SK-N-SH (cell line): ENCODE measurements around the gene DIP2A. TPM values are rescaled to one million over a fixed set of nuclear protein-coding genes. Genes with fewer than 3 reads are reported as not detected.

Experiments
- CTCF ChIA-PET: fragments of 300-600, 350-600 bp; formaldehyde crosslinking; extraction: SDS; loops from one replicate; lab custom pipeline; 2021; lab: Yijun Ruan, JAX
- POLR2A ChIA-PET: fragments of 350-600 bp; sonication (Branson Sonifier 250); formaldehyde crosslinking; extraction: SDS; loops from one replicate; lab custom pipeline; 2020; ENCODE audit warnings: antibody characterized with exemption, inconsistent platforms; lab: Yijun Ruan, JAX
- DNase-seq: peaks from one replicate; pipeline ENCODE4 v3.0.0; 2012
- H2AFZ ChIP-seq: fragments of 200-600 bp; sonication (generic); 2 replicates; pipeline ENCODE4 v1.8.1; 2016; ENCODE audit warnings: antibody characterized with exemption, mild to moderate bottlenecking, low read depth
- H3F3A ChIP-seq: fragments of 200-600 bp; sonication (generic); replicated peaks from 2 replicates; pipeline ENCODE3; 2016; ENCODE audit warnings: antibody characterized with exemption, mild to moderate bottlenecking; ENCODE audit not compliant: insufficient read depth
- H3K27ac ChIP-seq, 2 experiments: fragments of 200-500 bp in 1 of 2; fragments of 200-600 bp in 1 of 2; sonication (Bioruptor generic) in 1 of 2; sonication (generic), shearing (Covaris generic) in 1 of 2; 2 replicates each; pipeline versions ENCODE4 v1.5.1 to v1.6.1; 2014 to 2016; ENCODE audit warnings: low read depth in 2 of 2, inconsistent platforms in 1 of 2, low read length in 1 of 2, mild to moderate bottlenecking in 1 of 2, mixed read lengths in 1 of 2
- H3K27me3 ChIP-seq: fragments of 200-600 bp; sonication (generic), shearing (Covaris generic); 2 replicates; pipeline ENCODE4 v1.6.1; 2016; ENCODE audit warnings: mixed run types; ENCODE audit not compliant: insufficient read depth
- H3K36me3 ChIP-seq, 2 experiments: fragments of 200-500 bp in 1 of 2; fragments of 200-600 bp in 1 of 2; sonication (Bioruptor generic) in 1 of 2; sonication (generic) in 1 of 2; replicated peaks in 1 of 2; 2 replicates each; pipeline versions ENCODE3 to v1.5.1; 2014 to 2016; ENCODE audit warnings: low read length in 1 of 2, mild to moderate bottlenecking in 1 of 2; ENCODE audit not compliant: insufficient read depth in 2 of 2, control insufficient read depth in 1 of 2
- H3K4me1 ChIP-seq, 2 experiments: fragments of 200-500 bp in 1 of 2; fragments of 200-600 bp in 1 of 2; sonication (Bioruptor generic) in 1 of 2; sonication (generic), shearing (Covaris generic) in 1 of 2; 2 replicates each; pipeline versions ENCODE4 v1.5.1 to v1.6.1; 2014 to 2016; ENCODE audit warnings: low read depth in 1 of 2, low read length in 1 of 2, mixed run types in 1 of 2; ENCODE audit not compliant: insufficient read depth in 2 of 2, control insufficient read depth in 1 of 2
- H3K4me2 ChIP-seq: fragments of 200-600 bp; sonication (generic), shearing (Covaris generic); 2 replicates; pipeline ENCODE4 v1.6.1; 2017; ENCODE audit warnings: mixed run types
- H3K4me3 ChIP-seq, 2 experiments: fragments of 200-500 bp in 1 of 2; fragments of 200-600 bp in 1 of 2; sonication (Bioruptor generic) in 1 of 2; sonication (generic), shearing (Covaris generic) in 1 of 2; 2 replicates each; pipeline versions ENCODE4 v1.5.1 to v1.8.1; 2014 to 2016; ENCODE audit warnings: low read depth in 2 of 2, inconsistent platforms in 1 of 2, low read length in 1 of 2, mild to moderate bottlenecking in 1 of 2, mixed read lengths in 1 of 2, moderate library complexity in 1 of 2
- H3K79me2 ChIP-seq: fragments of 200-600 bp; sonication (generic); 2 replicates; pipeline ENCODE4 v1.8.1; 2017; ENCODE audit warnings: mild to moderate bottlenecking; ENCODE audit not compliant: insufficient read depth
- H3K9ac ChIP-seq: fragments of 200-600 bp; sonication (generic); 2 replicates; pipeline ENCODE4 v1.6.1; 2017; ENCODE audit warnings: mixed run types
- H3K9me2 ChIP-seq: fragments of 200-600 bp; sonication (generic); 2 replicates; pipeline ENCODE4 v1.6.1; 2017; ENCODE audit warnings: mixed run types
- H3K9me3 ChIP-seq: fragments of 200-600 bp; sonication (generic); 2 replicates; pipeline ENCODE4 v1.6.1; 2017; ENCODE audit warnings: mixed run types, mild to moderate bottlenecking, moderate library complexity
- H4K20me1 ChIP-seq: fragments of 200-600 bp; sonication (generic); 2 replicates; pipeline ENCODE4 v1.6.1; 2017; ENCODE audit warnings: mild to moderate bottlenecking, mixed run types; ENCODE audit not compliant: insufficient read depth
- FOXJ3 ChIP-seq: sonication (generic); formaldehyde crosslinking; IDR thresholded peaks from 2 replicates; pipeline ENCODE4 v1.5.1; 2020; ENCODE audit warnings: mild to moderate bottlenecking, missing genetic modification reagents
- MAX ChIP-seq: IDR thresholded peaks from 2 replicates; pipeline ENCODE4 v1.4.0; 2012; ENCODE audit warnings: low read depth
- NFIC ChIP-seq: IDR thresholded peaks from 2 replicates; pipeline ENCODE4 v1.4.0; 2012; ENCODE audit warnings: borderline replicate concordance
- NRF1 ChIP-seq: IDR thresholded peaks from 2 replicates; pipeline ENCODE4 v1.6.1; 2012; ENCODE audit warnings: low read depth, mild to moderate bottlenecking, low read length
- RCOR1 ChIP-seq: fragments of 150-350 bp; IDR thresholded peaks from 2 replicates; pipeline ENCODE4 v1.6.1; 2017; ENCODE audit warnings: antibody characterized with exemption, low read length
- REST ChIP-seq: IDR thresholded peaks from 2 replicates; pipeline ENCODE4 v1.6.1; 2012; ENCODE audit warnings: mild to moderate bottlenecking, low read depth, low read length, moderate library complexity
- SIN3A ChIP-seq: IDR thresholded peaks from 2 replicates; pipeline ENCODE4 v1.6.1; 2012; ENCODE audit warnings: low read depth, mild to moderate bottlenecking, low read length, moderate library complexity, borderline replicate concordance
- USF1 ChIP-seq: IDR thresholded peaks from 2 replicates; pipeline ENCODE4 v1.4.0; 2012; ENCODE audit warnings: low read depth, borderline replicate concordance
- WGBS: methylation state at CpG from one replicate; pipeline ENCODE4 v1.1.6; 2017; ENCODE audit warnings: low lambda C conversion rate; 5-methylcytosine and 5-hydroxymethylcytosine counted together
- polyA plus RNA-seq, 3 experiments: library from polyadenylated mRNA; depleted of rRNA; stranded (reverse); fragments of >200 nt; gene quantifications; 2 replicates each; pipeline ENCODE4 v1.2.3, GENCODE V29; 2012

The DIP2A gene
- polyA plus RNA-seq, 1 of the 3 experiments (the other 2 are of a cell fraction): 26.9 TPM

GRCh38 chr21:46411691-46412090, 47.0 kb upstream of the DIP2A start:
- H3K4me3 ChIP-seq: no peak overlapping the region
- H3K27ac ChIP-seq: no peak overlapping the region
- no peaks in the 10 kb centered on the region for H3K4me1 ChIP-seq
- WGBS: 88% methylated on average over 15 of the region's 31 CpGs
- ChIA-PET POLR2A (no interaction called here), CTCF (interaction anchor here (0.5 to 1.4 kb wide), 2 partner anchors 20 to 71 kb away, joined by 3 to 4 read pairs; no protein-coding TSS in a partner anchor)
- H2AFZ ChIP-seq: no peak overlapping the region
- TF ChIP-seq NRF1: no peak
- TF ChIP-seq SIN3A: no peak
- no peak for TF ChIP-seq NFIC
- TF ChIP-seq MAX: no peak
- no peak for TF ChIP-seq FOXJ3 (CRISPR knock-in tag)
- no peak overlapping the region for H3K4me2 ChIP-seq
- DNase-seq: no peak
- no peaks in the 10 kb centered on the region for H4K20me1 ChIP-seq
- peaks cover 9 to 44% of the 10 kb centered on the region in 2 experiments for H3K36me3 ChIP-seq
- H3K79me2 ChIP-seq: no peaks in the 10 kb centered on the region
- no peaks in the 10 kb centered on the region for H3K27me3 ChIP-seq
- H3K9me2 ChIP-seq: no peaks in the 10 kb centered on the region
- H3K9me3 ChIP-seq: no peaks in the 10 kb centered on the region
- H3K9ac ChIP-seq: no peak overlapping the region
- no peaks in the 10 kb centered on the region for H3F3A ChIP-seq

- CTCF ChIA-PET: interaction anchor here (1.4 kb wide), 1 partner anchor 21 kb away, joined by 4 read pairs; no protein-coding TSS in a partner anchor
- peaks cover 5 to 44% of the 10 kb centered on the region in 2 experiments for H3K36me3 ChIP-seq
Observed at GRCh38 chr21:46412521-46413364, 45.9 kb upstream of the DIP2A start.

More at GRCh38 chr21:46412521-46413364, 45.9 kb upstream of the DIP2A start:
- no peaks in the 10 kb centered on the region for H4K20me1 ChIP-seq
- TF ChIP-seq USF1 (no peak), REST (no peak), RCOR1 (no peak)
- H2AFZ ChIP-seq: no peak overlapping the region
- H3K9me3 ChIP-seq: no peaks in the 10 kb centered on the region
- H3K79me2 ChIP-seq: no peaks in the 10 kb centered on the region
- H3K4me3 ChIP-seq: no peak overlapping the region
- H3K27ac ChIP-seq: no peak overlapping the region
- no peak overlapping the region for H3K4me2 ChIP-seq
- H3K9ac ChIP-seq: no peak overlapping the region
- no peaks in the 10 kb centered on the region for H3F3A ChIP-seq
- H3K9me2 ChIP-seq: no peaks in the 10 kb centered on the region
- H3K4me1 ChIP-seq: no peaks in the 10 kb centered on the region
- POLR2A ChIA-PET: no interaction called here
- no peak for DNase-seq
- 83% methylated on average over 24 of the region's 39 CpGs for WGBS
- H3K27me3 ChIP-seq: no peaks in the 10 kb centered on the region
